ENCODE results near the gene NPY4R.
"Not testable (repeated sequence)": the region's sequence is repeated elsewhere in the genome, so short reads cannot be mapped to it uniquely, and the experiment has no call there.

- not testable (repeated sequence) for TF ChIP-seq EZH2 (IDR thresholded peaks at IDR 0.05; ENCODE audit: insufficient read depth, low read length); CTCF (IDR thresholded peaks at IDR 0.05; ENCODE audit: insufficient read depth, low read depth, low read length)
Measured at GRCh38 chr10:46455992-46456391, 9.8 kb downstream of the NPY4R start.

All from astrocyte (in vitro differentiated cells and primary cell).